Hippocampal formation (tissue), 2 donors: ENCODE results near the gene TOX2.

Source experiments
- DNase-seq, 2 donors: peaks; one replicate each; lab custom pipeline; 2025; lab: John Stamatoyannopoulos, UW

The TOX2 gene

GRCh38 chr20:43940518-43941225 lies 26.0 kb downstream of the TOX2 start:
- no peak for DNase-seq

- no peak for DNase-seq
Measured at GRCh38 chr20:43941476-43942200, 27.0 kb downstream of the TOX2 start.

GRCh38 chr20:43942201-43942590 lies 27.5 kb downstream of the TOX2 start:
- no peak for DNase-seq

- DNase-seq = no peak
Measured at GRCh38 chr20:43942667-43943285, 28.1 kb downstream of the TOX2 start.

- no peak for DNase-seq
Measured at GRCh38 chr20:43943725-43944124, 29.1 kb downstream of the TOX2 start.

- no peak for DNase-seq
Measured at GRCh38 chr20:43944653-43945235, 30.1 kb downstream of the TOX2 start.

GRCh38 chr20:43945391-43946205 lies 30.9 kb downstream of the TOX2 start:
- no peak for DNase-seq

- DNase-seq = no peak
Measured at GRCh38 chr20:43946206-43946491, 31.5 kb downstream of the TOX2 start.

GRCh38 chr20:43946659-43947315 lies 32.1 kb downstream of the TOX2 start:
- no peak for DNase-seq

GRCh38 chr20:43947316-43947710 lies 32.7 kb downstream of the TOX2 start:
- DNase-seq = no peak

- no peak for DNase-seq
Measured at GRCh38 chr20:43948455-43948854, 33.8 kb downstream of the TOX2 start.

- DNase-seq = no peak
Measured at GRCh38 chr20:43949248-43949647, 34.6 kb downstream of the TOX2 start.

GRCh38 chr20:43949741-43950618 lies 35.3 kb downstream of the TOX2 start:
- no peak for DNase-seq

- no peak for DNase-seq
Measured at GRCh38 chr20:43953919-43954592, 39.4 kb downstream of the TOX2 start.

GRCh38 chr20:43954704-43955061 lies 40.0 kb downstream of the TOX2 start:
- DNase-seq = no peak

- no peak for DNase-seq
Measured at GRCh38 chr20:43955062-43955749, 40.6 kb downstream of the TOX2 start.

GRCh38 chr20:43955750-43956191 lies 41.1 kb downstream of the TOX2 start:
- DNase-seq = no peak

GRCh38 chr20:43957392-43957791 lies 42.7 kb downstream of the TOX2 start:
- DNase-seq = no peak

GRCh38 chr20:43958626-43959025 lies 44.0 kb downstream of the TOX2 start:
- DNase-seq = no peak
